HG03521 (cell line): ENCODE results near the gene MYO1E.
"Not testable (repeated sequence)": the region's sequence is repeated elsewhere in the genome, so short reads cannot be mapped to it uniquely, and the experiment has no call there.

Experiments
- ATAC-seq: cut with Tn5 transposase; IDR thresholded peaks from one replicate; pipeline ENCODE4 v1.9.1; 2021; ENCODE audit warnings: mild to moderate bottlenecking, moderate library complexity; ENCODE audit not compliant: unreplicated experiment

The MYO1E gene

DNA sequence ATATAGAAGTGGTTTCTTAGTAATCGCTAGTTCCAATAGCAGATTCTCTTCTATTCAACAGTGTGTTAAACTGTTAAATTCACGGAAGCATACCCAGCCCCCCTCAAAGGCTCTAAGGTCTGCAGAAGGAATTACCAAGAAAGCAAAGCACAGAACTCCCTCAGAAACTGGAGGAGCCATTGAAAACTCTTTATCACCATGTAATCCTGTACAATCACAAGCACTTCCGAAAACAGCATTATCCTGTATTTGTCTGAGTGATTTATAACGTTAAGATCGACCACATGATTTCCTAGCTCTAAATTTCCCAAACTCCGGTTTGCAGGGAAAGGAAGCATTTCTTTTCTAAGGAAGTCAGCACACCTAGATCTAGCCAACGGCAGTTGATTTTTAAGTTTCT is 20.0 kb downstream of the MYO1E start:
- ATAC-seq: no peak

DNA sequence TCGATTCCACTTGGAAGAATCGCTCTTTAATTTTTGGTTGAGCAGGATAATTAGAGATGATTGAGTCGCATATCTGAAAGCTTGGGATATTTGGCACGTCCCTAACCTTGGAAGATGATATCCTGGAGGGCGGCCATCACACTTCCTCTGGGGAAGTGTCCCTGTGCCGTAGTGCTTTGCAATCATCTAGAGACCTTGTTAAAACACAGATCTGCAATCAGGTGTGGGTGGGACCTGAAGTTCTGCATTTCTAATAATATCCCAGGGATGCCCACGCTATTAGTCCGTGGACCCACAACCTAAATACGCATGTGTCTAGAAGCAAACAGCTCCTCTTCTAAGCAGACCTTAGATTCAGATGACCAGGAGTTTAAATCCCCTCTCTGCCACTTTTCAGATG is 20.5 kb downstream of the MYO1E start:
- ATAC-seq: no peak

DNA sequence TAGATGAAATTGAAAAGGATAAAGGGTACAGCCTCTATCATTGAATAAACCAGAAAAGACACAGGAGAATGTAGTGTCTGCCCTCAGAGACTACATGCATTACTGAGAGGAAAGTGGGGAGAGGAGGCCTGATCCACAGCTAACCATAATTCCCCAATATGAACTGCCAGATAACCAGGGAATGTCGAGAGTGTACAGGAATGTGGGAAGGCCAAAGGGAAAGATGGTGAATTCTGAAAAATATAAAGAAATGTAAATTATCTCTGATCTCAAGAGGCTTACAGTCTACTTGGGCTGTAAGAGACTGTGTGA is 22.3 kb downstream of the MYO1E start:
- no peak for ATAC-seq

DNA sequence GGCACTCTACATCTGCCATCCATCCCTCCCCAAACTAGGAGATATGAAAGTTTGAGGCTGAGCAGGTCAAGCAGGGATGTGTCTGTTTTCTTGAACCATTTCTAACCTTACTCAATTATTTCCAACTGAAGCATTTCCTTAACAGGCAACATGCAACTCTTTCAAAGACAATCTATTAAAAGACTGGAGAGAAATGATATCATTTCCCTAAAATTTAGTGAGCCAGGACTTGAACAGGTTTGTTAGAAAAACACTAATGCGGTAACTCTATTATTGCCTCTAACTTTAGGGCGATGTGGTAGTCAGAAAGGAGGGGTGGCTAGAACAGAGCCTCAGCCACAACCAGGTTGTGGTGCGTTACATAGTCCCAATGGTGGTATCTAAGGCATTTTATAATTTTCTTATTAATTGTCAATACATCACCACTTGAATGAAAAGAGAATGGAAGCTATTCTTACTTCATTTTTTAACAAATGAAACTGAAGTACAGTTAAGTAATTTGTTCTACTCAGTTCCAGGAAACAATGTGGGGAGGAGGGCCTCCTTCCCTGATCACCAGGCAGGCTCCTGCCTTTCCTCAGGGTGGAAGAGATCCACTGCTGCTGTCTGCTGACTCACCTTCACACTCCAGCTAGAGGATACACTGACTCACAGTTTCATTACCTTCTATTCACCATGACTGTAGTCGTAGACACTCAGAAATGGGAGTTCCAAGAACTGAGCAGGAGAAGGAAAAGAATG is 22.8 kb downstream of the MYO1E start:
- ATAC-seq: no peak

DNA sequence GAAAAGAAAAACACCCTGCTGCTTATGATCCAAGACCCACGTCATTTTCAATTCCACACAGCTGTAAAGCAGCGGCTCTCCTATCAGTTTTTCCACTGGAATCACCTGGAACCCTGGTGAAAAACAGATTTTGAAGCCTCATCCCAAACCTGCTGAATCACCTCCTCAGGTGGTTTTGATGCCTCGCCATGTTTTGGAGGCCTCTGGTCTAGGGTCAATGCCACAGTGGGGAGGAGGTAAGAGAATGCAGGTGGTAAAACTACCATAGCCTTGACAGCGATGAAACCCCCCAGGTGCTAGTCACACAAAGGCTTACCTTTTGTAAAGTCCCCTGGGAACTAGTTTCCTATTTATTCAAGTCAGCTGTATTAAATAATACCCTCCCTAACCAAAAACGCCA is 24.8 kb downstream of the MYO1E start:
- ATAC-seq: no peak

DNA sequence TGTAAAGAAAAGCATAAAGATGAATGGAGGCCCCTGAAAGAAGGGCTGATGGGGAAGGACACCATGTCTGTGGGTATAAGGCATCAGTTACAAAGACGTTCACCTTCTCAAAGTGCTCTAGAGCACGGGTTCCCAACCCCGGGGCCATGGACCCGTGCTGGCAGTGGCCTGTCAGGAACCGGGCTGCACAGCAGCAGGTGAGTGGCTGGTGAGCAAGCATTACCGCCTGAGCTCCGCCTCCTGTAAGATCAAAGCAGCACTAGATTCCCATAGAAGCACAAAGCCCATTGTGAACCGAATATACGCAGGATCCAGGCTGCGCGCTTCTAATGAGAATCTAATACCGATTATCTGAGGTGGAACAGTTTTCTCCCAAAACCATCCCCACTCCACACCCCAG is 25.7 kb downstream of the MYO1E start:
- ATAC-seq: no peak

DNA sequence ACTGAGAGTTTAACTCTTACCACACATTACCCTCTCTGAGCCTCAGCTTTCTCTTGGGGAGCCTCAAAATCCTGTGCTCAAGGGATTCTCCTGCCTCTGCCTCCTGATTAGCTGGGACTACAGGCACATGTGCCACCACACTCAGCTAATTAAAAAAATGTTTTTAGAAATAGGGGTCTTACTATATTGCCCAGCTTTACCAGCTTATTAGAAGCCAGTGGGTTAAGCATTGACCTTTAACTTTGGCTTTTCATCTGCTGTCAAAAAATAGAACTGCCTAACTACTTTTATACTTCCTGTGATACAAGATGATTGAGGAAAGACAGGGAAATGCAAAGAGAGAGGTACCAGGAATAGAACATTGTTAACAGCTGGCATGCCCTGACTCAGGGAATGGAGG is 27.3 kb downstream of the MYO1E start:
- no peak for ATAC-seq

DNA sequence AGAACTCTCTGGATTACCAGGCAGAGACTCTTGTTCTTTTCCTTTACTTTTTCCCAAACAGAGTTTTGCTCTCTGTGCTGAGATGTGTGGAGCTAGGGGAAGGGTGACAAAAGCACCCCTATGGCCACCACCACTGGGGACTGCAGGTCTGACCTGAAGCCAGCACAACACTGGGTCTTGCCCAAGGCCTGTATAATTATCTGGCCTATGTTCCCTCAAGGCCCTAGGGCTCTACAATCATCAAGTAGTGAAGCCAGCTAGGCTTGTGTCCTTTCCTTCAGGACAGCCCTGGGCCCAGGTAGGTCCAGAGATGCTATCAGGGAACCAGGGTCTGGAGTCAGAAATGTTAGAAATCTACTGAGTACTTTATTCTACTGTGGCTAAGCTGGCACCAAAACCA is 28.4 kb downstream of the MYO1E start:
- no peak for ATAC-seq

DNA sequence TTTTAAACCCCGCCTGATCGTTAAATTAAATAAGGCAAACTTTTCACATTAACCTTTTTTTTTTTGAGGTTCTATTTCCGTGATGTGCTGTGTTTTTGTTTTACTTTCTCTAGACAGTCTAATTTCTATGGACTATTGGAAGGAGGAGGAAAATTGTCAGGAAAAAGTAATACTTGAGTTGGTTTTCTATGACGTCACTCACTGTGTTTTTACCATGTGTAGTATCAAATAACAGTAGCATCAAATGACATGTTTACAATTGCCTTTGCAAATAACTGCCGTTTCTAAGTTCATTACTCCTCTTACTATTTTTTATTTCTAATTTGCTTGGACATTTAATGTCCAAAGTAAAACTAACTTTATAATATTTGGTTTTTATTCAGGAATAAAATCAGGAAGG is 32.3 kb downstream of the MYO1E start:
- ATAC-seq: no peak

DNA sequence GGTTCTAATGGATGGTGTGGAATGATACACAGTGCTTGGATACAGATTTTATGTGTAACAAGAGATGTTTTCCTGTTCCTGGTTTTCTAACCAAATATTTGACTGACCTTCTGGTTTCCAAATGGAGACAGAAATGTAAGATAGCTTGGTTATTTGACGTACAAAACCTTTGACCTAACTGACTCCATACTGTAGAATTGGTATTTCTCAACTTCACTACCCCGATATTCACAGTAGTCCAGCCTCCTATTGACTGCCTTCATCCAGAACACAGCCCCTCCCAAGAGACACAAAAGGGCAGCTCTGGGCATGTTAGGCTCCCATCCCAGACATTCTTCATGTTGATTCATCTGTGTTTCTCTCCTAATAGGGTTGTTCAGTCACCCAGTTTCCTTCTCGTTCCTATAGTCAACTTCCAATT is 33.4 kb downstream of the MYO1E start:
- ATAC-seq: no peak

DNA sequence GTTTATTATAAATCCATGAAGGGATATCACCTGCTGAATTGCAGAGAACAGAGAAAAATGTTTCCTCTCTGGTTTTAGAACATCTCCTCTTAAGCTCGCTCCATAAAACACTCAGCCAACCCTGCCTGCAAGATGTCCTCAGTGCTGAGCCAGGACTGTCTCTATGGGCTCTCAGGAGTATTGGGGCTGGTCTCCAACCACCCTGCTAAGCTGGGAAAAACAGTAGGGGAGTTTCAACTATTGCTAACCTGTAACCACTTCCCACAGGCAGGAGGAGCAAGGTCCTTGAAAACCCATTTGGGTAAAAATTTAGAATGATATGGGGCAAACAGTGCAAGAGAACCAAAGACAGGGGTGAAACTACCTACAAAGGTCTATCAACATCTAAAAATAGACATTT is 34.3 kb downstream of the MYO1E start:
- no peak for ATAC-seq

DNA sequence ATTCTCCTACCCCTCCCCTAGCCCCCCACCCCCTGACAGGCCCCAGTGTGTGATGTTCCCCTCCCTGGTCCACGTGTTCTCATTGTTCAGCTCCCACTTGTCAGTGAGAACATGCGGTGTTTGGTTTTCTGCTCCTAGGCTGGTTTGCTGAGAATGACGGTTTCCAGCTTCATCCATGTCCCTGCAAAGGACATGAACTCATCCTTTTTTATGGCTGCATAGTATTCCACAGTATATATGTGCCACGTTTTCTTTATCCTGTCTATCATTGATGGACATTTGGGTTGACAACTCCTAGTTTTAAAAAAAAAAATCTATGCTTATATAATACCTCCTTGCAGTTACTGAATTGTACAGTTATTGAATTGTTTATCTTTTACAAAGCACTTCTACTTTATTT is 35.9 kb downstream of the MYO1E start:
- ATAC-seq: not testable (repeated sequence)

DNA sequence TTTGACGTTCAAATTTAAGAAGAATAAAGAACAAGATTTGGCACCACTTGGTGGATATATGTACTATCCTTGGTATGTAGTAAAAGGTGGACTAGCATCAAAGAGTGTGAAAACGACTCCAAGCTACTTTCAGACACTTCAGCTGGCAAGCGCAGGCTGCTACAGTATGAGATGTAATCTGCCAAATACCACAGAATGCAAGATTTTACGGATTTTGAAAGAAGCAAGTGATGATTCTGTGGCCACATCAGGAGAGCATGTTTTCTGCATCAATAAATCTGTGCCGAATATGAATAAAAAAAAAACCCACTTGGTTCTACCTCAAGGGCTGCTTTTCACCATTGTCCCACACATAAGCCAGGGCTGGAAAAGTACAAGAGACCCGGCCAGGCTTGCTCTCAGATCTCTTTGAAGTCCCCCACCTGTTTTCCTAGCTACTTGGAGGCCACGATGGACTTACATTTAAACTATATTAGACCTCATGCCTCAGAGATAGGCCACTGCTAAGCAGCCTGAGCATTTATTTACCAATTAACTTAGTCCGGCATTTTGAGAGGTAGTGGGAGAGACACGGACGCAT is 37.4 kb downstream of the MYO1E start:
- ATAC-seq: no peak

DNA sequence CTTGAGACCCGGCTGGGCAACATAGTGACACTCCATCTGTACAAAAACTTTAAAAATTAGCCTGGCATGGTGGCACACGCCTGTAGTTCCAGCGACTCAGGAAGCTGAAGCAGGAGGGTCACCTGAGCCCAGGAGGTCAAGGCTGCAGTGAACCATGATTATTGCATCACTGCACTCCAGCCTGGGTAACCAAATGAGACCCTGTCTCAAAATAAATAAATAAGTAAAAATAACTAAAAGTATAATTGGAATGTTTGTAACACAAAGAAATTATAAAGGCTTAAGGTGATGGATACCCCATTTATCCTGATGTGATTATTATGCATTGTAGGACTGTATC is 38.6 kb downstream of the MYO1E start:
- no peak for ATAC-seq

DNA sequence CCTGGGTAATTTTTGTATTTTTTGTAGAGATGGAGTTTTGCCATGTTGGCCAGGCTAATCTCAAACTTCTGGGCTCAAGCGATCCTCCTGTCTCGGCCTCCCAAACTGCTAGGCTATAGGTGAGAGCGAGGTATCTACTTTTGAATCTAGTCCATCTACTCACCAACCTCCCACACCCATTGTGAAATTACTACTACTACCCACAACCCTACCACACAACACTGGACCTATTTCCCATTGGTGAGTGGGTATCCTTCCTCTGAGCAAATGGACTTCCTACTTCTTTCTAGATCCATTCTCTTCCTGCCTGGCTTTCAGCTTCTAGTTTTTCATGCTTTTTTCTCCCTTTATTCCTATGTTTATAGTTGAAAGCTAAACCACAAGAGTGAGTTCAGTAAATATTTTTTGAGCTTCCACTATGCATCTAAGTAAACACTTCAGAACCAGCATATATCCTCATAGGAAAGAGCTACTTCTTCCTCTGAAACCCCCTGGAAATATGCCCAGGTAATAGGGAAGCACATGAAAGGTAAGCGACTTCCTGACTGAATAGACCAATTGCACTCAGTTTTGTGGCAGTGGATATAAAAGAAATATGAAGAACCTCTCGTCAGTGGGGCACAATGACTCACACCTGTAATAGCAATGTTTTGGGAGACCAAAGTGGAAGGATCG is 39.1 kb downstream of the MYO1E start:
- no peak for ATAC-seq

DNA sequence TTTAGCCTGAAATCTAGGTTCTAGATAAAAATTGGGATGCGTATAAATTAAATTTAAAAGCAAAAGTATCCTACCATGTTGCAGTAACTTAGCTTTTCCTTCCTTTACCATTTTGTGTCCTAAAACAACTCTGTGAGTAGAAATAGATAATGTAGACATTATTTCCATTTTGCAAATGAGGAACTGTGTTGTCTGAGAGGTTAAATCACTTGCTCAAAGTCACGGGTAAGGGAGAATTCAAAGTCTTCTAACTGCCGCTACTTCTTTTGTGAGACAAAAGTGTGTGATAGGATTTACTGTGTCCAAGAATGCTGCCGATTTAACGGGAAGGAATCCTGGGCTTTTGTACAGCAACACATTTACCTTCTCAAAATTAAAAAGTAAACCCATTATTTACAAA is 40.7 kb downstream of the MYO1E start:
- no peak for ATAC-seq

DNA sequence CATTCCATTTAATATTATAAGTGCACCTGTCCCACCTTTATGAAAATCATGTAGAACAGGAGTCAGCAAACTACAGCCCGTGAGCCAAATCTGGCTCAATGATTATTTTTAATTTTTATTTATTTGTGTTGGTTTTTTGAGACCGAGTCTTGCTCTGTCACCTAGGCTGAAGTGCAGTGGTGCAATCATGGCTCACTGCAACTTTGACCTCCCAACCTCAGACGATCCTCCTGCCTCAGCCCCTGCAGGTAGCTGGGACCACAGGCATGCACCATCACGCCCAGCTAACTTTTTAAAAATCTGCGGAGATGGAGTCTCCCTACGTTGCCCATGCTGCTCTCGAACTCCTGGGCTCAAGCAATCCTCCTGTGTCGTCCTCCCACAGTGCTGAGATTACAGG is 42.0 kb downstream of the MYO1E start:
- no peak for ATAC-seq

DNA sequence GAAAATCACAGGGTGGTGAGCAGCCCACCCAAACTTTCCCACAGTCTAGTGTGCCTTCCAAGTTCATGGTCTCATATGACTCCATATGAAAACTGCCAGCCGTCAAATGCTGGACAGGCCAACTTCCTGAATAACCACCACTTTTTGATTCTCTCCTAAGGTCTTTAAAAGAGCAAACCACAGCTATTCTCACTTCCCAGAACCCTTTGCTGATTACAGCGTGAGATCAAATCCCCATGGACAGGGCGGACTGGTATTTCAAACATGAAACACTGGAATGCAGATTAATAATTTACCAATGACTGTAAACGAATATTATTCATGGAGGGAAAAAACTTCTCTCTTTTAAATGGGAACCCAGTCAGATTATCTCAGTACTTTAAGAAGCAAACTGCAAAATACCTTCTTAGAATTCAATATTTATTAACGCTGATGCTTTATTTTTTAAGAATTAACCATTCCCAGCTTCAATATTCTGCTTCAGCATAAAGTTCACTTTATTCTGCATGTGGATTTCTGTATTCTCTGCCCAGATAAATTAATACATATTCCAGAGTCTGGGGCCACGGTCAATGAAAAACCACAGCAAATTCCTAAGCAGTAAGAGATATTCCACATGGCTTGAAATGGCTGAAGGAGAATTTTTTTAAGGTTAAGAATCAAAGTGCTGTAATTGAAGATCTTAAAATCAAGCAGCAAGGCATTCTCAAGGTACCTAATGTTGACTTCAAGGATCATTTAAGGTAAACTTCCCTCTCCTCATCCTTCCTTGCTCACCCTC is 42.9 kb downstream of the MYO1E start:
- ATAC-seq: no peak

DNA sequence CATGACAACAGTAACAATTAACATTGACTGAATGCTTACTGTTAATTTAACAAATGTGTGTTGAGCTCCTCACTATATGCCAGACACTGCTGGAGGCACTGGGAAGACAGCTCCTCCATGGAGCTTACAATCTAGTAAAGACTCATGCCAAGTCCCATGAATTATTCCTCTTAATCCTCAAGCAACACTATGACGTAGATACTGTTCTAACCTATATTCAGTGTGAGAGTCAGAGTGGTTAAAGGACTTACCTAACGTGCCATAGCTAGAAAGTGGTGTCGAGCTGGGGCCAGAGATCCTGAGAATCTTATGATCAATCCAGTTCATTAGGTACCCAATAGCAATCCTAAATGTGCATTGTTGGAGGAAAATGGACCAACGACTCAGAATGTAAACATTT is 43.6 kb downstream of the MYO1E start:
- ATAC-seq: no peak

DNA sequence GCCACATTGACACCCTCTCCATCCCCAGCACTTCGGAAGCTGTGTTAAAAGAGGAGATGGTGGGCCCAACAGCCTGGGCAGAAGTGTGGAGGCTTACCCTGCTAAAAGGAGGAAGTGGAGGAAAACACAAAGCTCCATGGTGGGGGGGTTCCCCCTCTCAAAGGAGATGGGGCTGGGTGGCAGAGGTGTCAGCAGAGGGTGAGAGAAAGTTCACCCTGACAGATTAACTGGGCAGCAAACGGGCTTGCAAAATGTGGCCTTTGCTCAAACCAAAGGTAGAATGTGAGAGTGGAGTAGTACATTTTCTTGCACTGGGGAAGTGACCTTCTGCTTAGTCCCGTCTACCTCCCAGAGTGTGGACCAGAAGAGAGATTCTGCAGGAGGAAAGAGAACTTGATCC is 44.7 kb downstream of the MYO1E start:
- ATAC-seq: no peak

DNA sequence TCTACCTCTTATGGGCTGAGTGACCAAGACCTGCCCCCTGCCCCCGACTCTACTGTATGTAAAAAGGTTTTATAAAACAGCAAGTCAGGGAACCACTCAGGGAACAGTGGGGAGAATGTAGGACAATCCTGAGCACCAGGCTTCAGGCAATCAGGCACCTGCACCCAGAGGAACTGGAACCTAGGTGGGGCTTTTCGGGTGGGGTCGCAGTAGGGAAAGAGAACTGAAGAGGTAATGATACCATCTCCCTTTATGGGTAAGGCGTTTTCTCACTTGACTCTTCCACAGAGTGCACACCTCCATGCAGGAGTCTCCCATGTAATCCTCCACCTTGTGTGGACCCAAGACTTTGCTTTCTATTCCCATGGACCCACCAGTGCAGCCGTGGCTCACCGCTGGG is 45.8 kb downstream of the MYO1E start:
- ATAC-seq: no peak
